ENCODE measurements around the gene TTC39A. TPM values are rescaled to one million over a fixed set of nuclear protein-coding genes. Genes with fewer than 3 reads are reported as not detected.

The TTC39A gene
- polyA plus RNA-seq, 1 donor (not counting 4 experiments of a cell fraction or from before 2014, with no cell fraction given) = 1.4 TPM

DNA sequence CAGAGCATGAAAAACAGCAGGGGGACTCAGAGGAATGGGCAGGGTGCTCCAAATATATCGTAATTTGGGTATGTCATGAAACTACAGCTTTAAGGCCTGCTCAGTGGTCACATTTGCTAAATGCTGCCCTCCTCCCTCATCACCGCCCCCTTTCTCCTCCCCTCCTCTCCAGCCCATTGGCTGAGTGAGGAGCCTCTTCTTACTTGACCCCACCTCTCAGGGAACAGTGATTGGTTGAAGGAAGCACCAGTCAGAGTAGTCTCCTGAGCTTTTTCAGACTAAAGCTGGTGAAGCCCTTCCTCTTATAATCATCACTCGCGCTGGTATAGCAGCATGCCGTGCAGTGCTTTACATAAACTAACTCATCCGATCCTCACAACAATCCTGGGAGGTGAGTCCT lies 10.0 kb upstream of the TTC39A start:
- H3K9ac ChIP-seq (ENCODE audit: control insufficient read depth, extremely low read depth, insufficient read depth, low read length) = no peak overlapping the region
- H3K9me1 ChIP-seq (ENCODE audit: control insufficient read depth, extremely low read depth, insufficient read depth, low read length) = no peaks in the 10 kb centered on the region
- no peak overlapping the region for H3K27ac ChIP-seq (ENCODE audit: control insufficient read depth, insufficient read depth, low read length)
- H3K4me1 ChIP-seq (ENCODE audit: control insufficient read depth, extremely low read depth, insufficient read depth, low read length) = no peaks in the 10 kb centered on the region
- H2AFZ ChIP-seq (ENCODE audit: control insufficient read depth, low read length) = no peak overlapping the region
- H4K20me1 ChIP-seq (ENCODE audit: control insufficient read depth, extremely low read depth, insufficient read depth, low read length) = no peaks in the 10 kb centered on the region
- H3K4me2 ChIP-seq (ENCODE audit: control insufficient read depth, extremely low read depth, insufficient read depth, low read depth, low read length) = no peak overlapping the region
- dilution Hi-C loops (cut with MboI; ENCODE audit: extremely low pct_ligation_motif_present, low sequenced_read_pairs) = no loop called here
- no peak overlapping the region for H3K4me3 ChIP-seq (ENCODE audit: control insufficient read depth in 2 of 3, extremely low read depth in 1 of 3, insufficient read depth in 2 of 3, low read depth in 1 of 3, low read length in 3 of 3)
- no peaks in the 10 kb centered on the region for H3K9me3 ChIP-seq (ENCODE audit: control insufficient read depth, low read depth, low read length)
- FAIRE-seq (no peak), DNase-seq (ENCODE audit: low read depth, low spot score) (no peak)
- no peak for TF ChIP-seq EZH2 (IDR thresholded peaks at IDR 0.05; ENCODE audit: low read length)
- no peaks in the 10 kb centered on the region for H3K36me3 ChIP-seq (ENCODE audit: control insufficient read depth in 2 of 2, extremely low read depth in 1 of 2, insufficient read depth in 2 of 2, low read length in 2 of 2)
- H3K27me3 ChIP-seq (ENCODE audit: control insufficient read depth, extremely low read depth, insufficient read depth, low read length) = peaks cover 25% of the 10 kb centered on the region
- H3K79me2 ChIP-seq (ENCODE audit: control insufficient read depth, insufficient read depth, low read length) = no peaks in the 10 kb centered on the region

GRCh38 chr1:51336711-51337110 lies 6.3 kb upstream of the TTC39A start:
- Histone ChIP-seq H3K79me2 (ENCODE audit: control insufficient read depth, insufficient read depth, low read length) (no peaks in the 10 kb centered on the region), H3K9ac (ENCODE audit: control insufficient read depth, extremely low read depth, insufficient read depth, low read length) (no peak overlapping the region), H3K27ac (ENCODE audit: control insufficient read depth, insufficient read depth, low read length) (no peak overlapping the region), H2AFZ (ENCODE audit: control insufficient read depth, low read length) (no peak overlapping the region), H3K4me1 (ENCODE audit: control insufficient read depth, extremely low read depth, insufficient read depth, low read length) (peaks cover 6% of the 10 kb centered on the region), H3K36me3 (ENCODE audit: control insufficient read depth in 2 of 2, extremely low read depth in 1 of 2, insufficient read depth in 2 of 2, low read length in 2 of 2) (no peaks in the 10 kb centered on the region), H3K4me2 (ENCODE audit: control insufficient read depth, extremely low read depth, insufficient read depth, low read depth, low read length) (no peak overlapping the region), H3K9me1 (ENCODE audit: control insufficient read depth, extremely low read depth, insufficient read depth, low read length) (no peaks in the 10 kb centered on the region), H3K27me3 (ENCODE audit: control insufficient read depth, extremely low read depth, insufficient read depth, low read length) (no peaks in the 10 kb centered on the region), H3K9me3 (ENCODE audit: control insufficient read depth, low read depth, low read length) (no peaks in the 10 kb centered on the region), H3K4me3 (ENCODE audit: control insufficient read depth in 2 of 3, extremely low read depth in 1 of 3, insufficient read depth in 2 of 3, low read depth in 1 of 3, low read length in 3 of 3) (no peak overlapping the region), H4K20me1 (ENCODE audit: control insufficient read depth, extremely low read depth, insufficient read depth, low read length) (no peaks in the 10 kb centered on the region)
- DNase-seq (ENCODE audit: low read depth, low spot score) = no peak
- dilution Hi-C loops (cut with MboI; ENCODE audit: extremely low pct_ligation_motif_present, low sequenced_read_pairs) = no loop called here
- no peak for FAIRE-seq
- TF ChIP-seq CTCF (optimal IDR thresholded peaks at IDR 0.05 in 1 of 3, IDR thresholded peaks at IDR 0.05 in 1 of 3, conservative IDR thresholded peaks at IDR 0.05 in 1 of 3; ENCODE audit: extremely low read depth in 1 of 3, insufficient read depth in 2 of 3, low read length in 3 of 3) = no peak
- no peak for TF ChIP-seq EZH2 (IDR thresholded peaks at IDR 0.05; ENCODE audit: low read length)

- FAIRE-seq (no peak), DNase-seq (ENCODE audit: low read depth, low spot score) (no peak)
- Histone ChIP-seq H3K9me3 (ENCODE audit: control insufficient read depth, low read depth, low read length) (no peaks in the 10 kb centered on the region), H2AFZ (ENCODE audit: control insufficient read depth, low read length) (no peak overlapping the region), H3K9me1 (ENCODE audit: control insufficient read depth, extremely low read depth, insufficient read depth, low read length) (no peaks in the 10 kb centered on the region), H3K36me3 (ENCODE audit: control insufficient read depth in 2 of 2, extremely low read depth in 1 of 2, insufficient read depth in 2 of 2, low read length in 2 of 2) (no peaks in the 10 kb centered on the region), H3K27ac (ENCODE audit: control insufficient read depth, insufficient read depth, low read length) (no peak overlapping the region), H3K4me1 (ENCODE audit: control insufficient read depth, extremely low read depth, insufficient read depth, low read length) (peaks cover 10% of the 10 kb centered on the region), H3K4me2 (ENCODE audit: control insufficient read depth, extremely low read depth, insufficient read depth, low read depth, low read length) (no peak overlapping the region), H3K9ac (ENCODE audit: control insufficient read depth, extremely low read depth, insufficient read depth, low read length) (no peak overlapping the region), H3K4me3 (ENCODE audit: control insufficient read depth in 2 of 3, extremely low read depth in 1 of 3, insufficient read depth in 2 of 3, low read depth in 1 of 3, low read length in 3 of 3) (no peak overlapping the region), H4K20me1 (ENCODE audit: control insufficient read depth, extremely low read depth, insufficient read depth, low read length) (no peaks in the 10 kb centered on the region), H3K79me2 (ENCODE audit: control insufficient read depth, insufficient read depth, low read length) (no peaks in the 10 kb centered on the region), H3K27me3 (ENCODE audit: control insufficient read depth, extremely low read depth, insufficient read depth, low read length) (no peaks in the 10 kb centered on the region)
- TF ChIP-seq CTCF (optimal IDR thresholded peaks at IDR 0.05 in 1 of 3, IDR thresholded peaks at IDR 0.05 in 1 of 3, conservative IDR thresholded peaks at IDR 0.05 in 1 of 3; ENCODE audit: extremely low read depth in 1 of 3, insufficient read depth in 2 of 3, low read length in 3 of 3) (no peak), EZH2 (IDR thresholded peaks at IDR 0.05; ENCODE audit: low read length) (no peak)
- dilution Hi-C loops (cut with MboI; ENCODE audit: extremely low pct_ligation_motif_present, low sequenced_read_pairs) = no loop called here
Observed at GRCh38 chr1:51336004-51336403, 5.6 kb upstream of the TTC39A start.

Measured in keratinocyte (primary cell).